HT-29 (cell line): Measurements from ENCODE around the gene SNCA. TPM values are rescaled to one million over a fixed set of nuclear protein-coding genes. Genes with fewer than 3 reads are reported as not detected.

Experiments
- DNase-seq: peaks from one replicate; pipeline ENCODE4 v3.0.0-alpha.2; 2015; ENCODE audit warnings: low spot score
- total RNA-seq: library from RNA; depleted of rRNA; stranded (reverse); fragments of >200 nt; shearing (Covaris generic); gene quantifications from 2 replicates; pipeline ENCODE4 v1.2.3, GENCODE V29; 2014

Gene SNCA
- total RNA-seq, 1 experiment from 2014 or later: not detected

- no peak for DNase-seq
Measured at GRCh38 chr4:89814362-89814761, 22.6 kb downstream of the SNCA start.

GRCh38 chr4:89813197-89813596, 23.8 kb downstream of the SNCA start:
- no peak for DNase-seq

GRCh38 chr4:89807441-89808140, 29.4 kb downstream of the SNCA start:
- DNase-seq: no peak

- DNase-seq: no peak
Measured at GRCh38 chr4:89805297-89805696, 31.7 kb downstream of the SNCA start.

DNA sequence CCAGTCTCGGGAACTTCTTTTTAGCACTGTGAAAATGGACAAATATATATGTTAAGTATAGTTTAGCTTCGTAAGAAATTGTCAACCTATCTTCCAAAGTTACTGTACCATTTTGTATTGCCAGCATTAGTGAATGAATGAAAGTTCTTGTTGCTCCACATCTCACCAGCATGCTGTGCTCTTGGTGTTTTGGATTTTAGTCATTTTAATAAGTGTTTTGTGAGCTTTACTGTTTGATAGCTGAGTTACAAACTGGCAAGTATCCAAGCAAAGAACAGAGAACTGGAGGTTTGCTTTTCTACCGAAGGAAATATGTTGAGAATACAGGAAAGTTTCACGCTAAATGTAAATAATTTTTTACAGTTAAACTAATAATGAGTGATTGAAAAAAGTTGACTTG, 33.0 kb downstream of the SNCA start:
- no peak for DNase-seq

GRCh38 chr4:89803036-89803435, 33.9 kb downstream of the SNCA start:
- no peak for DNase-seq

GRCh38 chr4:89800527-89801103, 36.3 kb downstream of the SNCA start:
- DNase-seq: no peak

GRCh38 chr4:89800012-89800516, 36.9 kb downstream of the SNCA start:
- peak; percentile 17 for DNase-seq

DNA sequence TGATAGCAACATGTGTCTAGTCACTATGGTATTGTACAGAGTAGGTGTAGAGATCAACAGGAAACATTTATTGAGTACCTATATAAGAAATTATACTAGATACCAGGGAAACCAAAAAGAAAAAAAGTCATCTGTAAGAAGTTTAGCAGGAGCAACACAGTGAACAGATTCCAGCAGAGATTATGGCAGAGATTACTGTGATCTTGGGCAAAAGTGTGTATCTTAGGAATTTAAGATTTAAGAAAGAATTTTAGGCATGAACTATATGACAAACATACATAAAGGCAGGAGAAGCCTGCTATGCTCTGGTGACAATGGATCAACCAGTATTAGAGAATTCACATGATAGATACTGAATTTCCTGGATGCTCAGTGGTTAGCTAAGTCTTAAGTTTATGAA, 37.9 kb downstream of the SNCA start:
- DNase-seq: no peak

- no peak for DNase-seq
Measured at GRCh38 chr4:89797117-89797516, 39.8 kb downstream of the SNCA start.

DNA sequence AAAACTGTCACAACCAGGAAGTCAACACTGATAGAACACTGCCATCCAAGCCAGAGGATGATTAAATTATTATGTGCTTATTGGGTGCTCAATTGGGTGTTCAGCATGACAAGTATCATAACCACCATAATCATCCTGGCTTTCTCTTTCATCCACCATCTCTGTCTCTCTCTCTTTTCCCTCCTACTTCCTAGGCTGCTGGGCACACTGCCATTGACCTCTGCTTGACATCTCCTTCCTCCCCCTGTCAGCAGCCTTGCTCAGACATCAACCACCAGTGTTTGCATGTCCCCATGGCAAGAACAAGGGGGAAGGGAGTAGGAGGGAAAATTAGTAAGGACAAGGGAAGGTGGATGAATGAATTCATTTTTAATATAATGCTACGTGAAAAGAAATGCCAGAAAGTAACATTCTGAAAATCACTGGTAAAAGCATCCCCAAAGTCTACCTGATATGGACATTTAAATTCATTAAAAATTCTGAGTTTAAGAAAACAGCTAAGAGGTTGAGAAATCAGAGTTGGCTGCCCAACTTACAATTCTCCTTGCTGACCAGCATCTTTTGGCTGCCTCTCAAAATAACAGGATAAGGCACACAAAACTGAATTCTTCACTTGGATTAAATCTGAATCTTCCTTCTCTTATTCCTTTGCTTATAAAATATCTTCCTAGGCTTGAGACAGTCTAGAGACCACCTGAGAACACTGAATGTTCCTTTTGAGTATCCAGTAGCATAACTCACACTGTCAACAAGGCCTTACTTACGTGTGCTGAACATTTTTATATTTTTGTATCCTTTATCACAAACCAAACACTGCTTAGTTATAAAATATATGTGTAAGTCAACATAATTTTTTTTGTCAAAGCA, 48.5 kb downstream of the SNCA start:
- DNase-seq: no peak

GRCh38 chr4:89784686-89785231, 52.2 kb downstream of the SNCA start:
- DNase-seq: no peak

- DNase-seq: no peak
Measured at GRCh38 chr4:89781321-89781720, 55.6 kb downstream of the SNCA start.

- DNase-seq: no peak
Measured at GRCh38 chr4:89773805-89774204, 63.2 kb downstream of the SNCA start.

DNA sequence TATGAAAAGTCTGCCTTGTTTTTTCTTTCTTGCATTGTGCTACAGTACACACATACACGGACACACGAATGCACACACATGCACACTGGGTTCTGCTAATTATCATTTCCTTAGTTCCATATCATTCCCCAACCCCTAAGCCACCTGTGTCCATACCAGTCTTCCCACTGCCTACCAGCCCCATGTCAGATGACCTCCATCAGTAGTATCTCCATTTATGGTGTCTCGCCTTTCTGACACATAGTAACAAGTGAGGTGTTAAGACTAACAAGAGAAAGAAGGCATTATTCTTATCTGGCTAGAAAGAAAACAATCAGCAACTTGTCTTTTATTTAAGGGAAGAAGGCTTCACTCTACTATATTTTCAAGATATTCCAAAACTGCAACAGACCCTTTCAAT, 67.1 kb downstream of the SNCA start:
- no peak for DNase-seq

DNA sequence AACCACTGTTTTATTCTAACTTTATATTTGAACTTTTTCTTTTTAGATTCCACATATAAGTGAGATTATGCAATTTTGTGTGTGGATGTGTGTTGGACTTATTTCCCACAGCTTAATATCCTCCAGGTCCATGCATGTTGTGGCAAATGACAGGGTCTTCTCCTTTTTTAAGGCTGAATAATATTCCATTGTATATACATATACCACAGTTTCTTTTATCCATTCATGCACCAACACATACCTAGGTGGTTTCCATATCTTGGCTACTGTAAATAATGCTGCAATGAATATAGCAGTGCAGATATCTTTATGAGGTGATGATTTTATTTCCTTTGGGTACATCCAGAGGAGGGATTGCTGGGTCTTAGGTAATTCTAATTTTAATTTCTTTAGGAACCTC, 69.0 kb downstream of the SNCA start:
- DNase-seq: no peak

GRCh38 chr4:89765966-89766365, 71.0 kb downstream of the SNCA start:
- DNase-seq: no peak

GRCh38 chr4:89765528-89765927, 71.4 kb downstream of the SNCA start:
- no peak for DNase-seq

- no peak for DNase-seq
Measured at GRCh38 chr4:89762311-89762710, 74.7 kb downstream of the SNCA start.

- no peak for DNase-seq
Measured at GRCh38 chr4:89759426-89759825, 77.5 kb downstream of the SNCA start.

GRCh38 chr4:89757154-89757719, 79.7 kb downstream of the SNCA start:
- no peak for DNase-seq

DNA sequence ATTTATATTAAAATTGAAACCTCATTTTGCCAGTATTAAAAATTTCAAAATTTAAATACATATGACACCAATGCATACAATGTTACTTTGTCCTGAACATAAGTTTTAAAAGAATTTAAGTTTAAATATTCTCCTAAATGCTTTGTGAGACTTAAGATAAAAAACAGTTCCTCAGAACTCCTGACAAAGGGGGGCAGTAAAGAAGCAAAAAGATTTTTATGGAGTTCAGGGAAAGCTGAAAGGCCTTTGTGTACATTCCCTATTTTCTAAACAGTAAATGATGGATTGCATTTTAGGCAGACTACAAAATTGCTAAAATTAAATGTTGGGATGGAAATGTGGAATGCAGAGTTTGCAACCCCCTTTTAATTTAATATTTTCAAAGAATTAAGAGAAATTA, 81.7 kb downstream of the SNCA start:
- no peak for DNase-seq
